Subcutaneous adipose tissue (tissue), 4 donors: Measurements from ENCODE around the gene HOXC13. TPM values are rescaled to one million over a fixed set of nuclear protein-coding genes. Genes with fewer than 3 reads are reported as not detected.

Experiments
- CTCF ChIP-seq: fragments of 450-650 bp; IDR thresholded peaks from one replicate; pipeline ENCODE4 v1.5.1; 2016; ENCODE audit warnings: low read depth, mild to moderate bottlenecking, control low read depth, antibody characterized with exemption, moderate library complexity
- total RNA-seq, 4 donors: library from RNA; depleted of rRNA; stranded (reverse); fragments of >200 nt; gene quantifications; one replicate each; pipeline ENCODE4 v1.1.0, GENCODE V29; 2016

Gene HOXC13
- total RNA-seq, result 1 to 10 TPM in 1 of 4 donors, under 1 TPM in 1, not detected in 2; 0.34 to 1.1 TPM

GRCh38 chr12:53938326-53939140 is at the start of gene HOXC13:
Gene HOXC13 (plus strand): TSS chr12:53938831. CDS start chr12:53938907, 76 bp downstream.
- TF ChIP-seq CTCF, result no peak

- TF ChIP-seq CTCF, result no peak
These were observed 48.5 kb upstream of the HOXC13 start for GRCh38 chr12:53890081-53890480.

GRCh38 chr12:53892762-53893395 is 45.8 kb upstream of the HOXC13 start:
- no peak for TF ChIP-seq CTCF

- no peak for TF ChIP-seq CTCF
These were observed 39.4 kb upstream of the HOXC13 start for GRCh38 chr12:53899230-53899629.

GRCh38 chr12:53907103-53907502 is 31.5 kb upstream of the HOXC13 start:
- TF ChIP-seq CTCF, result no peak

GRCh38 chr12:53916788-53917655 is 21.6 kb upstream of the HOXC13 start:
- no peak for TF ChIP-seq CTCF
